Epithelial cell of esophagus (primary cell): ENCODE measurements around the gene GOLGA3.
"Not testable (repeated sequence)": the region's sequence is repeated elsewhere in the genome, so short reads cannot be mapped to it uniquely, and the experiment has no call there.

Experiments used
- DNase-seq: peaks from one replicate; pipeline ENCODE4 v3.0.0; 2010; ENCODE audit warnings: low read depth
- H3K4me3 ChIP-seq: 2 replicates; pipeline ENCODE4 v1.5.1; 2011; ENCODE audit warnings: mild to moderate bottlenecking, low read length, control low read depth
- CTCF ChIP-seq: IDR thresholded peaks from 2 replicates; pipeline ENCODE4 v1.5.1; 2011; ENCODE audit warnings: low read depth, mild to moderate bottlenecking, low read length, control low read depth, inconsistent platforms; ENCODE audit not compliant: insufficient read depth; ENCODE audit errors: missing control alignments

The GOLGA3 gene

GRCh38 chr12:132869551-132869950, 40.9 kb upstream of the GOLGA3 start:
- DNase-seq: no peak
- H3K4me3 ChIP-seq: no peak overlapping the region
- no peak for TF ChIP-seq CTCF

GRCh38 chr12:132866251-132866828, 37.7 kb upstream of the GOLGA3 start:
- TF ChIP-seq CTCF: no peak
- peak; percentile 80 for DNase-seq
- H3K4me3 ChIP-seq: no peak overlapping the region

- H3K4me3 ChIP-seq: no peak overlapping the region
- TF ChIP-seq CTCF: no peak
- DNase-seq: no peak
These were observed 32.9 kb upstream of the GOLGA3 start for GRCh38 chr12:132861558-132861957.

- H3K4me3 ChIP-seq: no peak overlapping the region
- TF ChIP-seq CTCF: no peak
- DNase-seq: peak; percentile 40
These were observed 30.1 kb upstream of the GOLGA3 start for GRCh38 chr12:132858718-132859266.

- H3K4me3 ChIP-seq, DNase-seq: not testable (repeated sequence)
These were observed 28.4 kb upstream of the GOLGA3 start for GRCh38 chr12:132857019-132857418.

GRCh38 chr12:132856581-132856980, 27.9 kb upstream of the GOLGA3 start:
- no peak for DNase-seq
- TF ChIP-seq CTCF: no peak
- H3K4me3 ChIP-seq: no peak overlapping the region

- H3K4me3 ChIP-seq, DNase-seq: not testable (repeated sequence)
These were observed 26.5 kb upstream of the GOLGA3 start for GRCh38 chr12:132855211-132855610.

- no peak for DNase-seq
- no peak overlapping the region for H3K4me3 ChIP-seq
- TF ChIP-seq CTCF: no peak
These were observed 24.8 kb upstream of the GOLGA3 start for GRCh38 chr12:132853285-132854092.
